IPS-NIHi11 (cell line): Measurements from ENCODE around the gene PTTG2.

Source experiments
- DNase-seq: peaks from one replicate; pipeline ENCODE4 v3.0.0; 2012; ENCODE audit warnings: mixed read lengths, low spot score

The PTTG2 gene

DNA sequence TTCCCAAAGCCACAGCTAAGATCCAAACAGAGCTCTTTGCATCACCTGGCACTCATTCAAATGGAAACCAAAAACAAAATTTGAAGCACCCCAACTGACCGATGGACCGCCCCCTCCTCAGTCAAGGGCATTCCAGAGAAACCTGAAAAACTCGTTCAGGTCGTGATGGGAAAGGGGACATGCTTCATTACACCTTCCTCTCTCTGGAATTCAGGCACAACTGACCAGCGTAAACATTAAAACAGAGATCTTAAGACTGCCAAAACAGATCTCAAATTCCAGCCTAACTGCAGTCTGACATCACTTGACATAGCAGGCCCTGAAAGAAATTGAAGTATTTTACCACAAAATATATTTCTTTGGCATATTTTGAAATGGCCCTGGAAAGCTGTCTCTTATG is 28.5 kb downstream of the PTTG2 start:
- DNase-seq, result no peak

DNA sequence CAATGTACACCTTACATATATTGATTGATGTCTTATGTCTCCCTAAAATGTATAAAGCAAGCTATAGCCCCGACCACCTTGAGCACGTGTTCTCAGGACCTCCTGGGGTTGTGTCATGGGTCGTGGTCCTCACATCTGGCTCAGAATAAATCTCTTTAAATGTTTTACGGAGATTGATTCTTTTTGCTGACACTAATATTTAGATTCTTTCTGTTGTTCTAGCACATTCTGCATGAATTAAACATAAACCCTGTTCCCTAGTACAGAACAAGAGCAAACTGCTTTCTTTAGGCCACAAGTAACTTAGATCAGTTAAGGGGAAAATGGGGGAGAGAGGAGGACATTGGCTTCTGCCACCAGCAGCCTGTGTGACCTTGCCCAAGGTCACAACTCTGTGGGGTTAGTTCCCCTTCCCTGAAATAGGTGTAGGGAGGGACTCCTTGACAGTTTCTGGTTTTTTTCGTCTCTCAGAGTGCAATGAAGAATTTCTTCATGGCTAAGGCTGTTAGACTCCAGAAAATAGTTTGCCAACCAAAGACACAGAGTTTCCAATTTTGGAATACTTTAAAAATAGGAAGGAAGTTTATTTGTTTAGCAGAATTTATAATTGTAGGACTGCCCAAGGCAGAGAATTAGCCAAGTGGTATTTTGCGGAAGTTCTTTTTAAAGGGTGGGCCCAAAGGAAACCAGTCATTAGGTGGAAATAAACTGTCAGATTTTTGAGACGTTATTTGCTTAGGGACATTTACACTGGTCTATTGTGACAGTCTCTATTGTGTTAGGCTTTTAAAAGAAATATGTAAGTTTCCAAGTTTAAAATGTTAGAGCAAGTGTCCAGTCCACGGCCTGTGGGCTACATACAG is 29.4 kb downstream of the PTTG2 start:
- no peak for DNase-seq

DNA sequence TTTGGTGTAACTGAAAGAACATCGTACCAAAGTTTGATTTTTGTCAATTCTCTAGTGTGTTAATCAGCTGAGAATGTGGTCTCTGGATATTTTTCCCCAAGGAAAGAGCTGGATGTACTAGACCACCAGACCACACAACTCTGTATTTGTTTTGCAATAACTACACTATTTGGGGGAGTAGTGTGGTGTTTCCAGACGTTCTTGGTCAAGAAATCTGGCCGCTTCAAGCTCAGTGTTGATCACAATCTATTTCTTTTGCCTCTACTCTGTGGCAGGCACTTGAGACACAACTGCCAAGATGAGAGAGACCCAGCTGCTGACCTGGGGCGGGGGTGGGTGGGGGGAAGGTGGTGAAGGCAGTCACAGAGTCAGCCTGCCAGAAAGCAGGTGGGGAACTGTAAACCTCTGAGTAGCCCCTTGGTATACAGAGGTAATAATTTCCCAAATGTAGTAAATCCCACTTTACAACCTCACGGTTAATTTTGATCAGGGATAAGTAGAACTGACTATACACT is 30.6 kb downstream of the PTTG2 start:
- DNase-seq, result no peak

DNA sequence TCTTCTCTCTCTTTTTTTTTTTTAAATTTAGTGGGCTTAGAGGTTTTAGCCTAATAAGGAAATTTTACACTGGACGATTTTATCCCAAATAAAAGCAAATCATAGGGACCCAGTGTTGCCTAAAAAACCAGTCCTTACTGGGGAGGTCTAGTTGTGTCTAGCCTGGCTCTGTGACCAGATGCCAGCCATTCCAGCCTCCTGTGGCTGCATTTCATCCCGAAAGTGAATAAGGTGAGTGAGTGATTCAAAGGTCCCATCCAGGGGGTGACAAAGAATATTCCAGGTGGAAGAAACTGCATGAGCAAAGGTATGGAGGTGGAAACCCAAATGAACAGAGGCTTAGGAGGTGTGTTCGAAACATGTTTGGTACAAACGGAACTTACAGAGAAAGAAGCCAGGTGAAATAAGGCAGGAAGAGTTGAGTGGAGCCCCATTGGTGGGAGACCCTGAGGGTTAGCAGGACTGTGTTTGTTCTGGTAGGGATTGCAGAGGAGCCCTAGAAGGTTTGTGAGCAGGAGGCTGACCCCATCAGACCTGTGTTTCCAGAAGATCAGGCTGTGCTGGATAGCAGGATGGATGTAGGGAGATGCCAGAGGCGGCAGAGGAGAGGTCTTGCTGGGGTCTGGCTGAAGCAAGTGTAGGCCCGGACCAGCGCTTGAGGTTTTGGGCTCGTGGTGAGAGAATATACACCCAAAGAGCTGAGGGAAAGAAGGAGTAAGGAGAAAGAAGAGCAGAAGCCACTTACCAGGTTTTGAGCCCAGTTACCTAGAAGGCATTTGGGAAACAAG is 31.6 kb downstream of the PTTG2 start:
- no peak for DNase-seq

DNA sequence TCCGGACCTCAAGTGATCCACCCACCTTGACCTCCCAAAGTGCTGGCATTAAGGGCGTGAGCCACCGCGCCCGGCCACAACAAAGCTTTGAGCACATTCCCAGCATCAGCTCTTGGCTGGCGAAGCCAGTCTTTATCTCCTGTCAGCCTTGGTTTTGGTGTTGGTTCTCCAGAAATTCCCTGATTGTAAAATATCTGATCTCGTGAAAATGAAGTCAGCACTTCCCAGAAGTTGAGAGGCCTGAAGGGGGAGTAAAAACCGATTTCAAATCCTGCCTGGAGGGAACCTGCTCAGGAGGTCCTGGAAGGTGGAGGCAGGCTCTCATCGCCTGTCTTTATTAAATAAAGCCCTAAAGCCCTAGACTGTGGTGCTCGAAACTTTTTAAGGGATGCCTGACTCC is 33.6 kb downstream of the PTTG2 start:
- no peak for DNase-seq

DNA sequence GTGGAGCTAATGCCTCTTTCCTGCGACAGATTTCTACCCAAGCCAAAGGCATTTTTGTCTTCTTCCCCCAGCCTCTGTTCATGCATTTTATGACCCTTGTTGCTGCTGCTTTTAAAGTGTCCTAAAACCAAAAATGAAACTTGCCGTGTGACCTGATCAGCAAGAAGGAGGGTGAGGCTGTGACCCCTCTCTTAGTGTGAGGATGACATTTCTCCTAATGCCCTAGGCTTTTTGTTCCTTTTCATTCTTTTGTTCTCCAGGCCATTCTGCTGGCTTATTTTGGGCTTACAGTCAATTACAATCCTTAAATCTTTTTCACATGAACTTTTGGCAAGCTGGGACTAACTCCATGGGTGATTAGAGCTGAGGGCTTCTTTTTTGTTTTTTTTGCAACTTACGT is 34.4 kb downstream of the PTTG2 start:
- DNase-seq, result no peak

DNA sequence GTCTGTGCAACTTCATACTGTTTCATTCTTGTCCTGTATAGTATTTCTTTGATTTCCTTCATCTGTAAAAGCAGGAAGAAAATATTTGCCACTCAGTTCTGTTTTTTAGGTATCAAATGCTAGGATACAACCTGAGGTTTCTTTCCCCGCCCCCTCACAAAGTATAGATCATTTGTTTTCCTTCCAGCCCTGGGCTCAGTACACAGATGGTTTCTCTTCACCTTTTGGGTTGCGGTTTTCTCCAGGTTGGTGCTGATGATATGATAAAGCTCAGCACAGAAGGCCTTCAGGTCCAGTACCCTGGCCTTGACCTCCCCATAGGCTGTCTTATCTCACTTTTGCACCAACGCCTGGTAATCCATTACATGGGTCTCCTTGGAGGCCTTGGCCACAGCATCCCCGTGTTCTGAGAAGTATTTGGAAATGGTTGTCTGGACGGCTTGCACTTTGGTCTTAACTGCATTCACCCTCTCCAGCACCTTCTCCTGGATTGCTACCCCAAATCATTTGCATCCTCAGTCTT is 35.2 kb downstream of the PTTG2 start:
- DNase-seq, result no peak

DNA sequence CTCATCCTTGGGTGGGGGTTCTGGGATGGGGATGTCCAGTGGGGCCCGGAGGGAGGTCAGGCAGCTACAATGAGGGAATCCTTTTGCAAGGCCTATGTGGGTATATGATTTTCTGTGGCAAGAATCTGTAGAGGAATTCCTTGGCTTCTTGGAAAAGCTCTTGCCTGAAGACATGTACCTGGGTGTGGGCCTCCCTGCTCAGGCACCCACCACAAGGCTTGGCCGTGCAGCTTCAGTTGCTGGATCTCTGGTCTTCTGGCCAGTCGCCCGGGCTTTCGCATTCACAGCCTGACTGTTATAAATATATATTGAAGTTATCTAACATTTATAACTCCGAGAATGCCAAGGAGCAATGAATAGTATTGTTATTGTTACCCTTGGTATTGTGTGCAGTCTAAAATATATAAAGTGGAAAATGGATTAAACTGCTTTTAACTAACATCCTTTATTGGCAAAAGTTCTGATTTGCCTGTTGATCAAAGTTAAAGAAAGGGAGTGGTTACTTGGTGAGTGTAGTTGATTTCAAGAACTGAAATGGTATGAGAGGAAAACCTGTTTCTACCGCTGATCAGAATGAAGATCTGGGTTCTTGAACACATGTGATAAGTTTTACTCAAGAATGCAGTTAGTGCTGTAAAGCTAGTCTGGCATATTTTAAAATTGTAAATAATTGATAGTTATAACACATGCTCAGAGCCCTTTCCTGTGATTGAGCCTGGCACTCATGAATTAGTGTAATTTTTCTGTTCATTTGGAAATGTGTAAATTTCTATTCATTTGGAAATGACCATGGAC is 36.0 kb downstream of the PTTG2 start:
- DNase-seq, result no peak

DNA sequence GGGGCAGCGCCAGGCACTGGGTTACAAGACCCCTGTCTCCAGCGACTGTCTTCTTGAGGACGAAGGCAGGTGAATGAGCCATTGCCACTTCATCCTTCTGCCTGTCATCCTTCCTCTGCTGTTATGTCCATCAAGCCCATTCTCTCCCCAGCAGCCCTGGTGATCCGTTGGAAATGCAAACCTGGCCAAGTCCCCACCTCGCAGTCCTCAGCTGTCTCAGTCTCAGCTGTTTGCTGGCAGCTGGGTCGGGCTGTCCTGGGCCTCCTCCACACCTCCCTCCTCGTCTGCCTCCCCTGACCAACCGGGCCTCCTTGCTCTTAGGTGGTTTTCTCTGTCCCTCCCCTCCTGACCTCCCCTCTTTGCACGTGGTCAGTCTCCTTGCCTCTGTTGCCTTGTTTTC is 38.0 kb downstream of the PTTG2 start:
- no peak for DNase-seq

DNA sequence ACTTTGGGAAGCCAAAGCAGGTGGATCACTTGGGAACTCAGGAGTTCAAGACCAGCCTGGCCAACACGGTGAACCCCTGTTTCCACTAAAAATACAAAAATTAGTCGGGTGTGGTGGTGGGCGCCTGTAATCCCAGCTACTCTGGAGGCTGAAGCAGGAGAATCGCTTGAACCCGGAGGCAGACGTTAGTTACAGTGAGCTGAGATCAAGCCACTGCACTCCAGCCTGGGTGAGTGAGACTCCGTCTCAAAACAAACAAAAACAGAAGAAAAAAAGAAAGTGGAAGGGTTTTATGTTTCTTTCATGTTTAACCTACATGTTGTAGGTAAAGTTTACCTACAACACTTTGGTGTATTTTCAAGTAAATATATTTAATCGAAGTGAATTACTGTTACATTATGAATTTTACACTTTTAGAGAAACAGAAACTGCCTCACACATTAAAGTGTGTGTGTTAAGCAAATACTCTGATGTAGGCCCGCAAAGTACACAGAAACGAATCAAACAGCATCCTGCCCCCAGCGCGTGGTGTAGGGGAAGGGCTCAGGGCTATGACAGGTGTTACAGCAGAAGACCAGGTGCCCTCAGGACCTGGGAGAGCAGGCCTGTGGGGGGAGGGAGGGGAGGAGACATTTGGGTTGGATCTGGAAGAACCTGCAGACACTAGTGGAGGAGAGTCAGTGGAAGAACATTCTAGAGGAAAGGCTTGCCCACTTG is 39.0 kb downstream of the PTTG2 start:
- no peak for DNase-seq

DNA sequence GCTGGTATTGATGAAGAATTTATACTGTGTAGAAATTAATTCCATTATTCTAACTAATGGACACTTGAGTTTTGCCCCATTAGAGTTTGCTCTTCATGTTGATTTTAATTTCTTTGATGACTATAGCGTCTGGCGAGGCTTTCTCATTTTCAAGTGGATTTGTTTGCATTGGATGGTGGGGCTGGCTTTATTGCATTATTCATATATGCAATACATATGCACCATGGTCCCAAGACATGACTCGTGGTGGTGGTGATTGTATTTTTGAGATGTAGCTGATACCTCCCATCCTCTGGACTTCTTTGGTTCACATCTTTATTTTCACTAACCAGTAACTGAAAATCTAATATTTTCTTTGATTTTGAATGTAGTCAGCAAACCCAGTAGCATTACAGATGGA is 39.8 kb downstream of the PTTG2 start:
- DNase-seq, result no peak

DNA sequence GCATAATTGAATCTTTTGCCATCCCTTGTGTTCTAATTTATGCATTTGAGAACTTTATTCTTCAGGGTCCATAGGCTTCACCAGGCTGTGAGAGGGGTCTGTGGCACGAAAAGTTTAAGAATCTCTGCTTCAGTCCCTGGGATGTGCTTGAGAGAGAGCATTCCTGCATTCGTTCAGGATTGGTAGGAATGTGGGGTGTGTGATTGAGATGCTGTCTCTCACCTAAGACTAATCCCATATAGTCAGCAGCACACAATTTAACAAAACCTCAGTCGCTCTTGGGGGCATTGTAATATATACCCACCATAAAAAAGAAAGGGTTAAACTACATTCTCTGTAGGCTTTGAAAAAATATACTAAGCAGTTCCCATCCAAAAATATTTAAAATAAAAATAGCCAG is 41.7 kb downstream of the PTTG2 start:
- DNase-seq, result peak; percentile 53

DNA sequence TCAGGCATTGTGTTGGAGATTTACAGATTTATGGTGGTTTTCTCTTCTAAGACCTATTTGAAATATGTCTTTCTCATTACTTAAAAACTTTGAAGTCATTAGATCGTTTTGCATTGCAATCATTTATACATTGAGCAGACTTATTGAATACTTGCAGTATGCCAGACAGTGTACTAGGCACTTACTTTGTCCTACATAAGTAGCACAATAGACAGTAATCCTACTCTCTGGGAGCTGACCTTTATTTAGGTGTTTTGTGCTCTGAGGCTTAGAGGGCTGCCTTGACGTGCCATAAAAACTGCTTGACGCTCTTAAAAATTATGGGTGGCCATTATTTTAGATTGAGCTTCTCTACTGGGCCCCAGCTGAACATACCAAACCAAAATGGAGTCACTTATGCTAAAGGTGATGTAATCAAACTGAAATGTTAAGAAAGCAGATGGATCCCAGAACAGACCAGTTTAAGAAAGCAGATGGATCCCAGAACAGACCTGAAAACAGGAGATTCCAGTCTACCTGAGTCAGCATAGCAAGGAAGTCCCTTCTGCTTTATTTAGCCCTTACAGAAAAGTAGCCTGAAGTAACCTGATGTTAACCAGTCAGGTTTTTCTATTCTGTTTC is 42.4 kb downstream of the PTTG2 start:
- no peak for DNase-seq

DNA sequence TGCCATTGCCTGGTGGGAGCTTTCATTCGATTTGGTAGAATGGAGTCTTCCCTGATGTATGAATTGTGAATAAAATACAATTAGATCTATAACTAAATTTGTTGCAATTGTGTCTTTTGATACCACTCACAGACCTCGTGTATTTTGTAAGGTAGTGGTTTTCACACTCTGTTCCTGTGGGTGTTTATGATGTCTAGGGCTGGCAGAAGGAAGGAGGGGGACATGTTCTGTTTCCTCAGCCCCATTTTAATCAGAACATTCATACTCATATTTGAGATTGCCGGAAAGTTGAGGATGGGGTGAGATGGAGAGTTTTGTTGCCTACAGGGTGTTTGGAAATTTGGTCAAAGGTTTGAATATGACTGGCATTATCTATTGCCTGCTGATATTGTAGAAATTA is 42.9 kb downstream of the PTTG2 start:
- no peak for DNase-seq

DNA sequence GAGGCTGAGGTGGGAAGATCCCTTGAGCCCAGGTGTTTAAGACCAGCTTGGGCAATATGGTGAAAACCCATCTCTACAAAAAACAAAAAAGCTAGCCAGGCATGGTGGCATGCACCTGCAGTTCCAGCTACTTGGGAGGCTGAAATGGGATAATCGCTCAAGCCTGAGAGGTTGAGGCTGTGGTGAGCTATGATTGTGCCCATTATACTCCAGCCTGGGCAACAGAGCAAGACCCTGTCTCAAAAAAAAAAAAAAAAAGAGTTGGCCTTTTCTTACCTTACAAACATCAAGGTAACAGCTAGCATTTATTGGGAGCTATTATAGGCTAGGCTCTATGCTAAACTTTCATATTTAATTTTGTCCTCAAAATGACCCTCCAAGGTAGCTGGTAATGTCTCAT is 43.4 kb downstream of the PTTG2 start:
- DNase-seq, result no peak

DNA sequence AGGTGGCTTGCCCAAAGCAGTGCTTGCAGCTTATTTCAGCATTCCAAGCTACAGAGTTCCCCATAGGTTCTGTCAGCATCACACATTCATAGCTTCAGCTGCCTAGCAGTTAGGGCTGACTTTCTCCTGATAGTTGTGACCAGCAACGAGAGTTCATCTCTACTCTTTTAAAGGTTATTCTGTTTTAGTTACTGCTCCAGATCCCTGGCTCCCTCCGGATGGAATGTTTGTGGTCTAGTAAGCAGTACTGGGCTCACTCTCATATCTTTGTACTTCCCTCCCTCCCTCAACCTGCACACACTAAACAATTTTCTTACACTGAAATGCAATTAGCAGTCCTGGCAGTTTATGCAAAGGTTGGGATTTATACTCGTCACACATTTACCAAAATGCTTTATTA is 43.9 kb downstream of the PTTG2 start:
- DNase-seq, result no peak

DNA sequence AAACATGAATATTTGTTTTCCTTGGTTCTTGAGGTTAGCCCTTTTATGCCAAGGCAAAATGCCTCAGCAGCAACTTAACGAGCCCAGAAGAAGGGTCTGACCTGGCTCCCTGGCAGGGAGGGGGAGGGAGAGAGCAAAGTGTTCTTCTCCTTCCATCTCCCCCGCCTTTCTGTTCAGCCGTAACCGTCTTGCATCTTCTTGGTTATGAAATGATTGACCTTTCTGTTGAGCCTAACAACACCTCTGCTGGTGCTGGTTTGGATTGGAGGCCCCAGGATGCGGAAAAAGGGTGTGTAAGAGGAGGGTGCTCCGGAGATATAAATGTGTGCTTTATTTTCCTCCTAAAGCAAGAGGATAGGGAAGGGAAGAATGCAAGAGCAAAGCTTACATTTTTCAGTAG is 44.7 kb downstream of the PTTG2 start:
- no peak for DNase-seq

DNA sequence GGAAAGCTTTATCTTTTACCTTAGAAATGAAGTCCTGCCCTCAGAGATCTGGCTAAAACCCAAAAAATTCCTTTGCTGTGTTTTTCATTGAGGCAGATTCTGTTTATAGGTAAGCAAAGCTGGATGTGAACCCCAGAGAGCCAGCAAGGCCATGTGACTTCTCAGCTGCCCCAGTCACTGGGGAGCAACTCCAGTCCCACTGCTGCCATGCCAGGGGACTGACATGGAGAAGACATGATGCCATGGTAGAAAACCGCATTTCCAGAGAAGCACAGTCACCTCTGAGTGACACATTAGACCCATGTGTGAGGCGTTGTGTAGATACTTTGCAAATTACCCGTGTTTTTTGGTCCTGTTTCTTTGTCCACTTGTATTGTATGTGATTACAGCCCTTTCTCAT is 45.4 kb downstream of the PTTG2 start:
- DNase-seq, result no peak

DNA sequence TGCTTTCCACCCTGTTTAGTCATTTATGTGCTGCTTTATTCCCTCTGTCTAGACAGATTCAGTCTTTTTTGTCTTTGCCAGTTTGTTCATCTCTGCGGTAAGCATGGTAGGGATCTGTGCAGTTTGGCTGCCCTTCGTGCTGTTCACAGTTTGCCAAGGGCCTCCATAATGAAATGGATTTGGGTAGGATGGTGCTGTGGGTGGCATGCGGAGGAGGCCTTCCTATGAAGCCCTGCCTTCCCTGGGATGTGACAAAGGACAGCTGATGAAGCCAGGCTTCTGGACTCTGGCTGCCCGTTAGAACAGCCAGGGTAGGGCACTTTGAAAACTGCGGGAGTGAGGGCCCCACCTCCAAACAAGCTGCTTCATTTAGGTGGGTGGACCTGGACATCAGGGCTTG is 47.4 kb downstream of the PTTG2 start:
- DNase-seq, result no peak

DNA sequence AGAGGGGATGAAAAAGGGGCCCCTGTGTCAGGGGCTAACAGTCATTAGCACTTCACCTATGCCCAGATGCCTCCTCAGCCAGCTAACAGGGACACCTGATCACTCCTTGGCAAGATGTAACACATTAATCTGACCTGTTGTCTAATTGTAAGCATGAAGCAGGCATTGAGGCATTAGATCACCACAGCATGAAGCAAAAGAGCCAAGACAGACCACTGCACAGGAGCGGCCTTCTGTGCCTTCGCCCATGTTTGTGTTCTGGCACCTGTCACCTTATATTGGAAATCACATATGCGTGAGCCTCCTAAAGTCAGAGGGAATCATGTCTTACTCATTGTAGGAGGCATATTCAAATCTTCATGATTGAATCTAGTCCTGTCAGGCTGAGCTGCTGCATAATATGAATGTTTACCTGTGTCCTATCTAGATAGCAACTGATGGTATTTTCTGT is 48.4 kb downstream of the PTTG2 start:
- no peak for DNase-seq

DNA sequence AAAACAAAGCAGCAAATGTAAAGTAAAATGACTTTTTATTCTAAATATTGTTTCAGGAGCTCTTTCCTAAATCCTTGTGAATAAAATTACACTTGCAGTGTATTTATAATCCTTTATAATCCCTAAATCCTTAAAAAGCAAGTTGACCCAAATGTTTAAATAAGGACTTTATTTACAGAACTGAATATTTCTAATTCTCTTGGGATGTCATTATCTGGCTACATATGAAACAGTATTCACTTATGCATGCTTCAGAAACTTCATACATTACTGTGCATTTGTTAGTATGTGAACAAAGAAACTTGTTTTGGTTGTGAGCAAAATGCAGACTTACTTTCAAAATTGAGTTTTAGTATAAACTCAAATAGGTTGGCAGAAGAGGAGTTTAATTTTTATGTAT is 49.2 kb downstream of the PTTG2 start:
- DNase-seq, result no peak
